ENCODE measurements around the gene C3orf85.
"Not testable (repeated sequence)": the region's sequence is repeated elsewhere in the genome, so short reads cannot be mapped to it uniquely, and the experiment has no call there.

Gene C3orf85, protein sequence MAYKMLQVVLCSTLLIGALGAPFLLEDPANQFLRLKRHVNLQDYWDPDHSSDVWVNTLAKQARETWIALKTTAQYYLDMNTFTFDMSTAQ

DNA sequence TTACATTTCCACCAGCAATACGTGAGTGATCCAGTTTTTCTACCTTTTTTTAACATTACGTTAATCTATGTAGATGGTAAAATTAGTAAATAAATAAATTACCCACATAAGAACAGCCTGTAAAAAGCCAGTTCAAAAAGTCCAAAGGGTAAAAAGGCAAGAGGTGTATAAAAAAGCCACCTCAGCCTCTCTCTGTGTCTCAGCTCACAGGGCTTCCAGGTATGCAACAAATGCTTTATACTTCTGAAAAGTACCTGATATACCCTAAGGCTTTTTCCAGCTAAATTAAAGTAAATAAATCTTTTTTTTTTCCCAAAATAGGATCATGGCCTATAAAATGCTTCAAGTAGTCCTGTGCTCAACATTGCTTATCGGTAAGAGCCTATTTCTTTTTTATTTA is at the start of gene C3orf85:
Gene C3orf85 (plus strand): TSS at position 197 of the 400 bp plus-strand sequence. CDS start 129 bp downstream, at position 326.
- DNase-seq (ENCODE audit: low read depth in 1 of 2, low spot score in 1 of 2) = no peak

DNA sequence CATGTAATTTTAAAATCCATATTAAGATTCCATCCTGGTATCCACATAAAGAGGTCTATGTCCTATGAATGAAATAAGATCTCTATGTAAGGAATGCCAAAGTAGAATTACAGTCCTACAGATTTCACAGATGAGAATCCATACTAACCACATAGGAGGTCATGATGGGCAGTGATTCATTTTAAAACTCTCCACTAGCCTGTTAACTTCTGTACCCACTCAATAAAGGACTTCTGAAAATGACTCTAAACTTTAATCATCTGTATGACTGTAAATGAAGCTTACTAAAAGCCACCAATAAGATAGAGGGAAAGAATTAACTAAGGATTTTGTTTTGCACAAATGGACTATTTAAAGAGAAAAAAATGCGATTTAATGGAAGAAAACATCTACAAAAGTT is 47.3 kb upstream of the C3orf85 start:
- no peak for DNase-seq (ENCODE audit: low read depth in 1 of 2, low spot score in 1 of 2)

DNA sequence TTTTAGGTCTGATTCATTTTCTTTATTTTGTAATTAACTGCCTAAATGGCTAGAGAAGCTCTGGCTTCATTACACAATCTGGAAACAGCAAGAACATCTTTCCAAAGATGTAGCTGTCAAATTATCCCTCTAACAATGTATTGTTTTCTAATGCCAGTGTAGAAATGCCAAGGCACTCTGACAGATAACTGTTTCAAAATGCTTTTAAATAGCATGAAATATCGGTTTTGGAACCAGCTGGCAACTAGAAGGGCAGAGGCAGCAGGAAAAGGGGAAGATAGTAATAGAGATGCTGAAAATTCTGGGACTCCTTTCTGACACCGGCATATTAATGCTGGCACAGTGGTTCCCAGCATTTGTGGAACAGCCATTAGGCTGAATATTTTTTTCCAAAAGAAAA is 44.7 kb upstream of the C3orf85 start:
- DNase-seq (ENCODE audit: low read depth in 1 of 2, low spot score in 1 of 2) = no peak

DNA sequence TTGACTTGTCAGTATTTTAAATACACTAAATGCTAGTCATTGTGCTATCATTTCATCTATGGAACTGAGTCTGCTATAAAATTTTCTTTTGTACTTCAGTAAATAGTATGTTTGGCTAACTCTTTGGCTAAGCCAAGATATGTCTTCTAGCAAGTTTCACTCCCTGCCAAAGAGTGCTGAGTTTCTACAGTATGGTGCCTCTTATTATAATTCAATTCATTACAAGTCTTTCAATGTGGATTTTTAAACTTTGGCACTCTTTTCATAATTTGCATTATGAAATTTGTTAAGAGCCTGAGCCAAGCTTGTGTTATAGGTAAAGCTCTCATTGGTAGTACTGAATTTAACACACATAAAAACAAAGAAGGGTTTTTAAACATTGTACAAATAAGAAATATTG is 43.0 kb upstream of the C3orf85 start:
- DNase-seq (ENCODE audit: low read depth in 1 of 2, low spot score in 1 of 2) = no peak

DNA sequence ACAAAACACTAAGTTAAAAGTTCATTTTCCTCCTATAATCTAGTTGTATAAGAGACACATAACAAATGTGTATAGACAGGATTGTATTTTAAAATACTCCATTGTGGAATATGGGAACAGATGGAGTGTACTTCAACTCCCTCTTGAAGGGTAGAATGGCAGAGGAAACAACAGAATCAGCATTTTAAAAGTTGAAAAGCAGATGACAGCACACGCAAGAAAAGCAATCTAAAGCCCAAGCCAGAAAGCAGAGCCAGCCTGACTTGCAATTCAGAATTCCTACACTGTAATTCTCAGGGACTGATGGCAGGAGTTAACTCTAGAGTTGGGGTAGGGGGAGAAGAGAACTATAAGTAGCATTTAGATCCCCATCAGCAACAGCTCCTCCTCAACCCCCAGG is 41.4 kb upstream of the C3orf85 start:
- DNase-seq (ENCODE audit: low read depth in 1 of 2, low spot score in 1 of 2) = no peak

DNA sequence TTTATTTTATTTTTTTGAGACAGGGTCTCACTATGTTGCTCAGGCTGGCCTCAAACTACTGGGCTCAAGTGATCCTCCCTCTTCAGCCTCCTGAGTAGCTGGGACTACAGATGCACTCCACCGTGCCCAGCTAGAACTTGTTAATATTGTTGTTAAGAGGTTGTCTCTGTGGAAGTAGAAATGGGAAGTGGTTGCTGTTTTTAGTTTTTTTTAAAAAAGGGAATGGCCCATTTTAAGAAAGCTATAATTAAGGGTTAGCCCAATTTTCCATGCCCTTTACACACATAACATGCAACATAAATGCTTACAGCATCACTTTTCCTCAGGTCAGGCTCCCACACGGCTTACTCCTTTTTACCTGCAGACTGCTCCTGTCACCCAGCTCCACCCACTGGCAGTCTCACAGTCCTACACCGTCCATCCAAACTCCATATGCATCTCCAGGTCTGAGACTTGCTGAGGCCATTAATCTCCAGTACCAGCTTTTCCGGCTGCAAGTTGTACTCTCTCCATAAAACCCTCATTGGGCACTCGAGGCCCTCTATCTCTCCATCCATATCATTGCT is 38.4 kb upstream of the C3orf85 start:
- no peak for DNase-seq (ENCODE audit: low read depth in 1 of 2, low spot score in 1 of 2)

DNA sequence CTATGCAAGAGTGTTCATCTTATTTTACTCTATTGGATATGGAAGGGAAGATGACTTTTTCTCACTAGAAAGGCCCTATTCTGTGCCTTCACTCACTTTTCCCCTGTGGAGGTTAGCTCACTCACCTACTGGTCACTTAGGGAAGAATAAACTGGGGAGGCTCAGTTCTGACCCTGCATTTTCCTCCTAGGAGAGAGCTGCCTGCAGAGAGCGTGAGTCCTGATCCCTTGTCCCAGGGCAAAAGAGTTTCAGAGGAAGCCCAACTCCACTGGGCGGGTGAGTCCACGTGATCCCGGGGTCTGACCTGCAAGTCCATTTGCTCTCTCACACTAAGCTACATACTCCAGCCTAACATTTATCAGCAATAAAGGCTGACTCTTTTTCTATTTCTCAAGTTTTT is 26.9 kb upstream of the C3orf85 start:
- no peak for DNase-seq (ENCODE audit: low read depth in 1 of 2, low spot score in 1 of 2)

DNA sequence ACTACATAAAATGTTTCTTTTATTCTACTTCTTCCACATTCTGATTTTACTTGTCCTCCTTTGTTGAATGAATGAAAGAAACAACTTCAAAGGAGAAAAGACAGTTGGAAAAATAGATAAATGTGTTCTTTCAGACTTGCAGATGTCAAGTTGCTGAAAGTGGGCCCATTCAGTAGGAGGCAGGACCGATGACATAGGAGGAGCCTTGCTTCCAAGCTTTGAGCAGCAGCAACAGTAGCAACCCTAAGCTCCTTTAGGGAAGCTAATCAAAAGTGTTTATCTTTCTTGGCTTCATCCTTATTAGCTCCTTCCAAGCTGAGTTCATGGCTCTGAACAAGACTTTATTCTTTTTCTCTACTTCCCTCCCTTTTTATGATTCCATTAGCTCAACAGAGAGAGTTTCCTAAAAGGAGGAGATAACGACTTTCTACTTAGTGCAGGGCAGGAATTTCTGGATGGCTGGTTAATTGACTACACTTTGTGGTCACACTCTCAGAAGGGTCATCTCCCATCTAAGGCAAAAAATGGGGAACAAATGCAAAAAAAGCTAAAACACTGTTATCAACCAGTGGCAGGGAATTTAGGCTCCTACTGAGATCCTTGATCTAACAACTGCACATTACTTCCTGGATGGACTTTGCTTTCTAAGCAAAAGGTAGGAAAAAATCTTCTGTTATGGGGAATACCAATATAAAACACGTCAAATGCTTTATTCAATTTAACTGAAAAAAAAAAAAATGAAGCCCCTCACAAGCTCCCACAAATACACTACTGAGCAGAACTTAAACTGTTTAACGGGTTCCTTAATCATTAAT is 23.4 kb upstream of the C3orf85 start:
- no peak for DNase-seq (ENCODE audit: low read depth in 1 of 2, low spot score in 1 of 2)

DNA sequence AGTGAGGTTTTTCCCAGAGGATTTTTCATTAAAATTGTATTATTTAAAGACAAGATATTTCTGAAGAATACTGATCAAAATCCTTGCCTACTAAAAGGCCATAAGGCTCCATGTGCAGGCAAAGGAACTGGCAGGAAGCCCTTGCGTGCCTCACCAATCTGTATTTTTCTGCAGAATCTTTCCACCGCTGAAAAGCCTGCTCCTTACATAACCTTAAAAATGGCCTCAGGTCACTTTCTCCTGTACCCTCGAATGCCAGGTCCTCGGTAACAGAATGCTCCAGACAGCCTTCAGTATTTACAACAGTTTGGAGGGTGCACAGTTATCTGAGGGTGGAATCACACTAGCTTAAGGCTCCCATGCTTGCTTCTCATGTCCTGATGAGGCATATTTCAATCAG is 21.8 kb upstream of the C3orf85 start:
- no peak for DNase-seq (ENCODE audit: low read depth in 1 of 2, low spot score in 1 of 2)

DNA sequence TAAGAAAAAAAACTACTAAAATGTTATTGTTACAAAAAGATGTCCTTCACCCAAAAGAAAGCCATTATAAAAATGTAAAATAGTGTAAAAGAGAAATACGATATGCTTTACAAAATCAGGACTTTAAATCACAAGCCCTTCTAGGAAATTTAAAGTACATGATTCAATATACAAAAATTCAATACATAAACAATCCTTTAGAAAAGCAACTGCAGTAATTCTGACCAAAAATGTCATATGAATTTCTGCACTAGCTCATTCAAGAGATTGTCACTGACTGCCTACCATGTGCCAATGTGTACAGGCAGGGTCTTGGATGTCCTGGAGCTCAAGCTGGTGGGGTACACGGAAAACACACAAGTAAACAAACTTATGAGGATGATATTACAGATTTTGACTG is 21.1 kb upstream of the C3orf85 start:
- no peak for DNase-seq (ENCODE audit: low read depth in 1 of 2, low spot score in 1 of 2)

DNA sequence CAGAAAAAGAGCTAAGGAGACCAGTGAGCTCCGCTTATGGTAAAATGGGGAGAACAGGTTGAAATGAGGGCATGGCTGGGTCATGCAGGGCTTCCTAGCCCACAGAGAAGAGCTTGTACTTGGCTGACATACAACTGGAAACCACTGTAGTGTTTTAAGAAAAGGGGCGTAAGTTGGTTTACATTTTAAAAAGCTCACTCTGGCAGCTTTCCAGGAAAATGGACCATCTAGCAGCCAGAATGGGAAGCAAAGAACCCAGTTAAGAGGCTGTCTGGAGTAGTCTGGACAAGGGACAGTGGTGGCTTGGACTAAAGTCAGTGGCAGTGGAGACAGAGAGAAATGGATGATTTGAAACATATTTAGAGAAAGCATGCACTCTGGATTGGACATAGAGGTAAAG is 20.5 kb upstream of the C3orf85 start:
- DNase-seq (ENCODE audit: low read depth in 1 of 2, low spot score in 1 of 2) = no peak

DNA sequence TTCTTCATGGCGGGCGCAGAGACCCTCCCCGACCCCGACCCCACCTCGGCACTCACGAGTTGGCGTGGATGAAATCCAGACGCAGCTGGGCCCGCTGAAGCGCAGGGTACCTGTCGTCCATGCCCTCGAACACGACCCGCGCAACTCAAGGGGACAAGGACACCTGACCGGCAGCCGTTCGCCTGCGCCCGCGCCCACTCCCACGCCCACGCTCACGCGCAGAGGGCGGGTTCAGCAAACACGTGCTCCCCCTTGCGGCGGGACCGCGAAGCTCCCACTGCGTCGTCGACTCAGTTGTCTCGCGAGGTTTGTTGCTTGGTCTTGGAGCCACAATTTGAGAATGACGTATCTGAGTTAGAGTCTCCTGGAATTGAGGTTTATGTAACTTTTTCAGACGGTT is 18.6 kb upstream of the C3orf85 start, which contains the start of gene MORC1:
Gene MORC1 (minus strand): TSS at position 196 of the 400 bp plus-strand sequence. CDS start 75 bp downstream, at position 121.
- DNase-seq (ENCODE audit: low read depth in 1 of 2, low spot score in 1 of 2) = no peak

DNA sequence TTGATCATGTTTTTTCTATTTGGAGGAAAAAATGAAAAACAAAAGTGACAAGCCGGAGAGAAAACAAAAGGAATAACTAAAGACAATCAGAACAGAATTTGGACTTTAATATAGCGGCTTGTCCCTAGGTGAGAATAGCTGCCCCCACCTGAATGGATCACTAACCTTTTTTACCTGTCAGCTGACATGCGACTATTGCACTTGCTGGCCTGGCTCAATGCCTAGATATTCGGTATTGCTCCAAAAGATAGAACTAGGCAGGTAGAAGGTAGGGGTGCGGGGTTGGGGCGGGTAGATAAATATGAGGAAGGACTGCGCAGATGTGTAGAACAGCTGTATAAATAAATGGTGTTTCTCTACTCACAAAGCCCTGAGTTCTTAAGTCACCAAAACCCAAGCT is 17.9 kb upstream of the C3orf85 start:
- no peak for DNase-seq (ENCODE audit: low read depth in 1 of 2, low spot score in 1 of 2)

DNA sequence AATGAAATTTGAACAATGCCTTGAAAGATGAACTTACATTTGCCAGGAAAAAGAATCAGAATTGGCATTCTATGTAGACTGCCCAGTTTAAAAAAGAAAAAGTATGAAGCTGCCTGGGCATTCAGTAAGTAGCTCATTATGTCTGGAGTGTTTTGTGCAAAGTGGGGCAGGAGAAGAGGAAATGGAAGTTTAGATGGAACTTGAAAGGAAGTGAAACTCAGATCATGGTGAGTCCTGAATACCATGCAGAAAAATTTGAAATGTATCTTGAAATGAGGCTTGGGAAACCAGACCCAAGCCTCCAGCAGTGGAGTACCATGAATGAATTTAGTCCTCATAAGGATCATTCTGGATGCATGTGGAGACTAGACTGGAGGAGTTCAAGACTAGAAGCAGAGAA is 13.8 kb upstream of the C3orf85 start:
- DNase-seq (ENCODE audit: low read depth in 1 of 2, low spot score in 1 of 2) = no peak

DNA sequence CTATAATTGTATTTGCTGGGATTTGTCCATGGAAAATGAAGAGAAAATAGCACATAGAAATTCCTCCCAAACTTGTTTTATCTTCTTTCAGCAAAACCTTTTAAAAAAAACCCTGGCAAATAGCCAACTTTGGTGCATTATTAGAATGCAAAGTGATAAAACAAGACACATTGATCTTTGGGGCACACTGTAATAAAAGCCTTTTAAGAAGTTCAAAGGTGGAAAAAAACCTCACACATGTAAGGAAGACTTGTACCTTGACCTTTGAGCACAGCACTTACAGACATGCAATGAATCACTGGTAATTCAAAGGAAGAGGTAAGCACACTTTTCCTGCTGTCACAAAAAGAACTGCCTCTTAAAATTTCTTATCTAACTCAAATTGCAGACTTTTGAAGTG is 10.6 kb upstream of the C3orf85 start:
- DNase-seq (ENCODE audit: low read depth in 1 of 2, low spot score in 1 of 2) = no peak

DNA sequence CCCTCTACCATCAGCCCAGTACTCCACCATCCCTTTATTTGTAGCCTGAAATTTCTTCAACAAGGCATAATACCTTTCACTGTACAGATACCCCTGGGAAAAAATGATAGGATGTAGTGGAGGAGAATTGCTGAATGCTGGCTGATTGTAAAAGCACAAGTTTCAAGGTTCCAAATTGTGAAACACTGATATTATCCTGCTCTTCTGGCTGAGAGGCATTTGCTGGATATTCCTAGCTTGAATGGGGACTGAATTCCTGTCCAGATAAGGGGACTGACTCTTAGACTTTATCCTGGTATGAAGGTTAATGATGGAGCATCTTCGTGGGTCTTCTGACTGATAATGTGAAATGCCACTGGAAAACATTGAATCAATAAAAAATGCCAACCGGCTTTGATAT is 9.0 kb upstream of the C3orf85 start:
- no peak for DNase-seq (ENCODE audit: low read depth in 1 of 2, low spot score in 1 of 2)

DNA sequence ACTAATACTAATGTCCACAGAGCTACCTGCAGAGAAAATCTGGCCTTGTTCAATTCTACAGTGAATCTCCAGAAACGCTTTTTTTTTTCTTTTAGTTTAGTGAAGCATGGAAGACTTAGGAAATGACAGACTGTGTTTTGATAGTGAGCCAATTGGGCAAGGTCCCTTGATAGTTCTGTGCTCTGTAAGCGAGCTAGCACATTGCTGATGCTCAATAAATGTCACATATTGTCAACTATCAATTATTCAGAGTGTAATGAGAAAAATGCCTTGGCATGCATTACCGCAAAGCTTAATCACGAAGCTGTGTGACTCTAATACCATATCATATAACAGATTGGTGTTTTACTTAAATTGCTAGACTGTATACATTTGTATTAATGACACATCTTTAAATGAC is 5.2 kb upstream of the C3orf85 start:
- DNase-seq (ENCODE audit: low read depth in 1 of 2, low spot score in 1 of 2) = no peak

DNA sequence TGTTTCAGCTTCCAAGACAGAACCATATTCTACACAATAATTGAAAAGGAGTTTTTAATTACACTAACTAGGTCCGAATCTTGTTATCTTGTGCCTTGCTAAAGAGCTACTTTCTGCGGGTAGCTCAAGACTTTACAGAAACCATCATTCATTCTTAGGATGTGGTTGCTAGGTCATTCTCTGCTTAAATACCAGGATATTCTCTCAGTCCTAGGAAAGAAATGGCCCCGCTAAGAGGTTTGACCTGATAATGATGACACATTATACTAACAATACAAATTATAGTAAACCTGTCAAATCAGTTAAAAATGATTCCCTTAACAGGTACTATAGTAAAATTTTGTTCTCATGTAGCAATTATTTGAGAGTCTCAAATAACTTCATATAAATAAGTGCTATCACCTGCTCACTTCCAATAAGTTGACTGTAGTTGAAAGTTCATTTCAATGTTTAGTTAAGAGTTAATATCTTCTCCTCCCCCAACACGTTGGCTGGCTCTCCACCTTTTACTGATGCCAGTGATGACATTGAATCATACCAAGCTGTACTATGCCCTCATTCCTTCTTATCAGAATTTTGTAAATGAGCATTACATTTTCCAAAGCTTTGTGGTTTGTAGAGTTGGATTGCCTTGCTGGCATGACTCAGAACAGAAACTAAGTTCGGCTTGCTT is 3.6 kb upstream of the C3orf85 start:
- no peak for DNase-seq (ENCODE audit: low read depth in 1 of 2, low spot score in 1 of 2)

DNA sequence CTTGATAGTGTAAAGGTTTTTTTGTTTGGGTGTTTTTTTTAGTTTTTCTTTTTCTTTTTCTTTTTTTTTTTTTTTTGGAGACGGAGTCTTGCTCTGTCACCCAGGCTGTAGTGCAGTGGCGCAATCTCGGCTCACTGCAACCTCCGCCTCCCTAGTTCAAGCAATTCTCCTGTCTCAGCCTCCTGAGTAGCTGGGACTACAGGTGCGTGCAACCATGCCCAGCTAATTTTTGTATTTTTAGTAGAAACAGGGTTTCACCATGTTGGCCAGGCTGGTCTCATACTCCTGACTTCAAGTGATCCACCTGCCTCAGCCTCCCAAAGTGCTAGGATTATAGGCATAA is 3.1 kb upstream of the C3orf85 start:
- DNase-seq (ENCODE audit: low read depth in 1 of 2, low spot score in 1 of 2) = not testable (repeated sequence)

DNA sequence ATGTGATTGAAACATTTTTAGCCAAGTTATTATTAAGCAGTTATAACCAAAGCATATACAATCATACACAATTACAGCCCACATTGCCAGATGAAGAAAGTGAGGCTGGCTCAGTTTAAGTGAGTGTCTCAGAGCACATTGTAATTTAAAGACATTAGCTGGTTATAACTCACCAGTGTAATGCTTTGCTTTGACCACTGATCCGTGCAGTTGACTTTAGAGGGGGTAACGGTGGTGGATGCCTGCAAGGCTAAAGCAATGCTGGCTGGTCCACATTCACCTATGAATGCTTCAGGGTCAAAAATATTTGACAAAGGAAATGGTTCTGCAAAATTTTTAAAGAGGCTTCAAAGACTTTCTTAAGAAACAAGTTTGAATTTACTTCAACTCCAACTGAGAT is 1.2 kb downstream of the C3orf85 start:
- DNase-seq (ENCODE audit: low read depth in 1 of 2, low spot score in 1 of 2) = no peak

DNA sequence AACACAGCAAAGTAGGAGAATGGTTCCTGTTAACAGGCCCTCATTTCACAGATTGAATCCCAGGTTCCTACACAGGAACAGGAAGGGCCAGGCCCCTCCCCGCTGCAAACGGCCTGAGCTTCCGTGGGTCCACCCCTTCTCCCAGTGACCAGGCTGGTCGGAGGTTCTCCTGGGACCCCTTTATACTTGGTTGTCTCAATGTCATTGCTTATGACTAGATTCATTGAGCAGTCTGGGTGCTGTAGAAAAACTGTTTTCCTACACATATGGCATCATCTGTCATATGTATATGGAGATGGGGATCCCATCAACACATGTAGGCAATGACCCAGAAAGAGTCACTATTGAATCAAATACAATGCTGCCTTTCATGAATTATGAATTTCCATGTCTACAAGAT is 3.8 kb downstream of the C3orf85 start:
- no peak for DNase-seq (ENCODE audit: low read depth in 1 of 2, low spot score in 1 of 2)

DNA sequence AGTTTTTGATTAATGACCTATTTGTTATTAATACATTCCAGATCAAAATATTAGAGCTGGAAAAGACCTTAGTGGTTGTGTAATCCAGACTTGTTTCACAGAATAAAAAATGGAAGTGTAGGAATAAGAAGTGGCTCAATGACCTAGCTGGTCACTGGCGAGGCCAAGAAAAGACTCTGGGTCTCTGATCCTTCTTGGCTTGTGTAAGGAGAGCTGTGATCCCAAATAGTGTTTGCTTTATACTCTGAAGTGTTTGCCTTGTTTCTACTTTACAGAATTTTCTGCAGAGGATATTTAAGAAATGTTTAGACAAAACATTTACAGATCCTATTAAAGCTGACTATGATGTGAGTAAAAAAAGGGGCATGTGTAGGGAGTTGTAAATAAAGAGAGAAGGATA is 7.1 kb downstream of the C3orf85 start:
- no peak for DNase-seq (ENCODE audit: low read depth in 1 of 2, low spot score in 1 of 2)
